Activated naive CD8-positive, alpha-beta T cell (primary cell): ENCODE measurements around the gene ZFPL1.
A peak's percentile ranks its signal among the peaks of the same experiment; 100 is the strongest.

Source experiments
- H3K27ac Mint-ChIP-seq: one replicate; pipeline ENCODE4 v1.8.0; 2021; ENCODE audit warnings: mixed read lengths
- H3K27me3 Mint-ChIP-seq: one replicate; pipeline ENCODE4 v1.8.0; 2021; ENCODE audit warnings: mixed read lengths
- H3K36me3 Mint-ChIP-seq: one replicate; pipeline ENCODE4 v1.8.0; 2021; ENCODE audit warnings: mixed read lengths
- H3K4me1 Mint-ChIP-seq: one replicate; pipeline ENCODE4 v1.8.0; 2021; ENCODE audit warnings: low read depth, mixed read lengths
- H3K4me3 Mint-ChIP-seq: one replicate; pipeline ENCODE4 v1.8.0; 2021; ENCODE audit warnings: mild to moderate bottlenecking, mixed read lengths
- H3K9me3 Mint-ChIP-seq: one replicate; pipeline ENCODE4 v1.8.0; 2021; ENCODE audit warnings: low read depth, mixed read lengths

The ZFPL1 gene

DNA sequence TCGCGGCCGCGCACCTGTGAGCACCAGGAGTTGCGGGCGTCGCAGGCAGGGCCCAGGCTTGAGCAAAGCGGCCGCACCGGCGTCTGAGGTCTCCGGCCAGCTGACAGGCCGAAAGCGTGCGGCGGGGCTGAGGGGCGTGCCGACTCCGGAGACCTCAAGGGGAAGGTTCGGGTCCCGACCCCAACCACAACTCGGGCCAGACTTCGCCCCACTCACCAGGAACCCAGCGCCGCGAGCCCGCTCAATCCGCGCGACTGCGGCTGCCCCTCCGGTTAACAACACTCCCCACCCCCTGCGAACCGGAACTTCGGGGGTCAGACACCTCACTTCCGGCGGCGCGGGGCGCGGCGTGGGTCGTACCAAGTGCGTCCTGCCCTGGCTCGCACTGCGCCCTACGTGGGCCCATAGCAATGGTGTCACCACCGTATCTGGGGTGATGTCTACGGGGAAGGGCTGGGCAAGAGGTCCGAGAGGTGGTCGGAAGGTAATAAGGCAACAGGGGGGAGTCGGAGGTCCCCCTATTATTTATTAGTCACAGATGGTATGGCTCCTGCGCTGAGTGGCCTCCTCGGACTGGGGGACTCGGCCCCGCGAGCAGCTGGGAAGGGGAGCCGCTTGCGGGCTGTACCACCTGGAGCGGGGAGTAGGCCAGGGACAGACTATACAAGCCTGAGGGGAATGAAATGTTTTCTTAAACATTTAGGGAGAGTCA lies 50.4 kb downstream of the ZFPL1 start, which contains the start of gene SYVN1:
SYVN1 (minus strand) TSS at position 280 of the 712 bp plus-strand sequence. CDS start 918 bp downstream, outside the sequence.
- H3K36me3 Mint-ChIP-seq = no peaks in the 10 kb centered on the region
- peak within 1 kb of the TSS; percentile 99 for H3K4me3 Mint-ChIP-seq
- H3K27me3 Mint-ChIP-seq = no peaks in the 10 kb centered on the region
- peaks cover 38% of the 10 kb centered on the region for H3K4me1 Mint-ChIP-seq
- H3K9me3 Mint-ChIP-seq = no peaks in the 10 kb centered on the region
- peak within 1 kb of the TSS; percentile 100 for H3K27ac Mint-ChIP-seq

- Mint-ChIP-seq H3K27me3 (no peaks in the 10 kb centered on the region), H3K4me1 (peaks cover 38% of the 10 kb centered on the region), H3K9me3 (no peaks in the 10 kb centered on the region), H3K4me3 (peak overlapping the region; percentile 99), H3K27ac (peak overlapping the region; percentile 100), H3K36me3 (no peaks in the 10 kb centered on the region)
Measured at GRCh38 chr11:65134952-65135632, 51.1 kb downstream of the ZFPL1 start.

DNA sequence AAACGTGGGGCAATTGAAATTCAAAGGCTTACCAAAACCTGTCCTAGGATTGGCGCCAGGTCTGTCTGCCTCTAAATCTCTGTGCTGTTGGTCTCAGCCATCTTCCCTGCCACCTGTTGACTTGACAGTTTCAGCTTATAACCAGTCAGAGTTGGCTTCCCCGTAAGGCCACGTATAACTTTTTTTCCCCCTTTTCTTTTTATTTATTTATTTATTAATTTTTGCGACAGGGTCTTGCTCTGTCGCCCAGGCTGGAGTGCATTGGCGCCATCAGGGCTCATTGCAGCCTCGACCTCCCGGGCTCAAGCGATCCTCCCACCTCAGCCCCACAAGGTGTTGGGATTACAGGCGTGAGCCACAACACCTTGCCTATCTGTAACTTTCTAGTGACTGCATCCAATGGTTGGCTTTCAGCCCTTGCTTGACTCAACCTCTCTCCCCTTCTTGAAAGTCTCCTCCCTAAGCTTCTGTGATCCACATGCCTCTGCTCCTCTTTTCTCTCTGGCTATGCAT lies 51.7 kb downstream of the ZFPL1 start:
- Mint-ChIP-seq H3K36me3 (no peaks in the 10 kb centered on the region), H3K4me1 (peaks cover 38% of the 10 kb centered on the region), H3K27ac (peak overlapping the region; percentile 100), H3K9me3 (no peaks in the 10 kb centered on the region), H3K27me3 (no peaks in the 10 kb centered on the region), H3K4me3 (peak overlapping the region; percentile 99)

DNA sequence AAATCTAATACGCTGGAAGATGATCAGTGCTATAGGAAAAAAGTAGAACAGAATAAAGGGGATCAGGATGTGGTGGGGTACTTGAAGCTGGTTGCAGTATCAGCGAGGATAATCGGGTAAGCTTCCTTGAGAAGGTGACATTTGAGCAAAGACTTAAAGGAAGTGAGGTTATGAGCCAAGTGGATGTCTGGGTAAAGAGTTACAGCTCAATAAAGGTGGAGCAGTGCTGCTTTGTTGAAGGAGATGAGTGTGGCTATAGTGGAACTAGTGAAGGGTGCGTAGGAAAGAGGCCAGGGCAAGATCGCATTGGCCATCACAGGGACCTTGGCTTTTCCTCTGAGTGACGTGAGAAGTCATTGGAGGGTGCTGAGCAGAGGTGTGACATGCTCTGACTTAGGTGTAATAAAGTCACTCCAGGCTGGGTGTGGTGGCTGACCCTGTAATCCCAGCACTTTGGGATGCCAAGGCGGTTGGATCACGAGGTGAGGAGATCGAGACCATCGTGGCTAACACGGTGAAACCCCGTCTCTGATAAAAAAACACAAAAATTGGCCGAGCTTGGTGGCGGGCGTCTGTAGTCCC lies 52.6 kb downstream of the ZFPL1 start:
- H3K4me1 Mint-ChIP-seq = peaks cover 35% of the 10 kb centered on the region
- H3K36me3 Mint-ChIP-seq = no peaks in the 10 kb centered on the region
- no peaks in the 10 kb centered on the region for H3K27me3 Mint-ChIP-seq
- peak overlapping the region; percentile 96 for H3K27ac Mint-ChIP-seq
- no peaks in the 10 kb centered on the region for H3K9me3 Mint-ChIP-seq
- H3K4me3 Mint-ChIP-seq = peak overlapping the region; percentile 99
